GM23338 (cell line): ENCODE data around the gene GFRA1. TPM values are rescaled to one million over a fixed set of nuclear protein-coding genes. Genes with fewer than 3 reads are reported as not detected.

Source experiments
- ATAC-seq: fragments of 200-7000 bp; cut with Tn5 transposase; 3 replicates; pipeline ENCODE4 v1.9.1; 2020
- DNase-seq: peaks from one replicate; pipeline ENCODE4 v3.0.0-alpha.2; 2015; ENCODE audit warnings: low spot score
- H2AFZ ChIP-seq: fragments of 200-600 bp; sonication (generic); 2 replicates; pipeline ENCODE4 v1.8.0; 2016; ENCODE audit warnings: antibody characterized with exemption, mild to moderate bottlenecking, moderate library complexity
- H3F3A ChIP-seq: fragments of 200-600 bp; sonication (generic); replicated peaks from 2 replicates; pipeline ENCODE4 v1.8.0; 2017; ENCODE audit warnings: antibody characterized with exemption, mixed run types, low read depth
- H3K27ac ChIP-seq: fragments of 200-600 bp; sonication (generic); 2 replicates; pipeline ENCODE4 v1.6.1; 2016; ENCODE audit warnings: low read depth
- H3K27me3 ChIP-seq: fragments of 200-600 bp; sonication (generic); 2 replicates; pipeline ENCODE4 v1.8.0; 2016; ENCODE audit warnings: mild to moderate bottlenecking, mixed run types, moderate library complexity; ENCODE audit not compliant: insufficient read depth
- H3K36me3 ChIP-seq: fragments of 200-600 bp; sonication (generic); 2 replicates; pipeline ENCODE4 v1.8.0; 2016; ENCODE audit warnings: mild to moderate bottlenecking; ENCODE audit not compliant: insufficient read depth
- H3K4me1 ChIP-seq: fragments of 200-600 bp; sonication (generic); 2 replicates; pipeline ENCODE4 v1.8.0; 2016; ENCODE audit warnings: mild to moderate bottlenecking, moderate library complexity; ENCODE audit not compliant: insufficient read depth
- H3K4me2 ChIP-seq: fragments of 200-600 bp; sonication (generic); 2 replicates; pipeline ENCODE4 v1.7.1; 2017; ENCODE audit warnings: mixed run types
- H3K4me3 ChIP-seq: fragments of 200-600 bp; sonication (generic); 2 replicates; pipeline ENCODE4 v1.6.1; 2016; ENCODE audit warnings: mixed run types
- H3K79me2 ChIP-seq: fragments of 200-600 bp; sonication (generic); replicated peaks from 2 replicates; pipeline ENCODE4 v1.8.0; 2017; ENCODE audit warnings: mild to moderate bottlenecking; ENCODE audit not compliant: insufficient read depth
- H3K9me2 ChIP-seq: fragments of 200-600 bp; sonication (generic); 2 replicates; pipeline ENCODE4 v1.8.0; 2017; ENCODE audit not compliant: insufficient read depth
- H4K20me1 ChIP-seq: fragments of 200-600 bp; sonication (generic); replicated peaks from 2 replicates; pipeline ENCODE4 v1.8.0; 2017; ENCODE audit warnings: mild to moderate bottlenecking; ENCODE audit not compliant: insufficient read depth
- H3K27ac Mint-ChIP-seq: 2 replicates; pipeline ENCODE4 v1.8.0; 2020; ENCODE audit warnings: inconsistent platforms, mild to moderate bottlenecking, moderate library complexity, mixed read lengths
- H3K27me3 Mint-ChIP-seq: 3 replicates; pipeline ENCODE4 v1.8.0; 2022; ENCODE audit warnings: low read depth, mild to moderate bottlenecking, moderate library complexity, mixed read lengths, inconsistent platforms; ENCODE audit not compliant: insufficient read depth, poor library complexity
- H3K36me3 Mint-ChIP-seq: 3 replicates; pipeline ENCODE4 v1.8.0; 2021; ENCODE audit warnings: low read depth, mild to moderate bottlenecking, inconsistent platforms, moderate library complexity, mixed read lengths
- H3K4me1 Mint-ChIP-seq: 3 replicates; pipeline ENCODE4 v1.8.0; 2020; ENCODE audit warnings: mild to moderate bottlenecking, inconsistent platforms, mixed read lengths
- H3K4me3 Mint-ChIP-seq: 3 replicates; pipeline ENCODE4 v1.8.0; 2021; ENCODE audit warnings: moderate library complexity, mild to moderate bottlenecking, inconsistent platforms, mixed read lengths
- H3K9me3 Mint-ChIP-seq: 3 replicates; pipeline ENCODE4 v1.8.0; 2020; ENCODE audit warnings: moderate library complexity, mild to moderate bottlenecking, inconsistent platforms, mixed read lengths
- CREB1 ChIP-seq: fragments of 250-450 bp; sonication (Bioruptor Pico); IDR thresholded peaks from 2 replicates; pipeline ENCODE4 v1.5.0; 2020; ENCODE audit warnings: low read depth, mild to moderate bottlenecking, moderate library complexity
- CTCF ChIP-seq, 2 experiments: fragments of 200-600 bp in 1 of 2; sonication (generic) in 1 of 2; conservative IDR thresholded peaks; 2 replicates each; pipeline versions ENCODE4 v1.5.1 to v1.6.1; 2016 to 2017; ENCODE audit warnings: antibody characterized with exemption in 2 of 2, low read depth in 2 of 2, mild to moderate bottlenecking in 2 of 2, moderate library complexity in 1 of 2
- ETS1 ChIP-seq: IDR thresholded peaks from 2 replicates; pipeline ENCODE4 v1.6.1; 2016; ENCODE audit warnings: antibody characterized with exemption
- EZH2 ChIP-seq: fragments of 200-600 bp; sonication (generic); IDR thresholded peaks from one replicate; pipeline ENCODE4 v1.8.0; 2017; ENCODE audit warnings: antibody characterized with exemption, mild to moderate bottlenecking, low read depth; ENCODE audit not compliant: unreplicated experiment
- EZH2phosphoT487 ChIP-seq: fragments of 200-600 bp; sonication (generic); IDR thresholded peaks from one replicate; pipeline ENCODE4 v1.8.1; 2018; ENCODE audit warnings: antibody characterized with exemption; ENCODE audit not compliant: unreplicated experiment
- JUNB ChIP-seq: IDR thresholded peaks from one replicate; pipeline ENCODE4 v1.6.1; 2016; ENCODE audit warnings: antibody characterized with exemption; ENCODE audit not compliant: unreplicated experiment
- NANOG ChIP-seq: IDR thresholded peaks from 2 replicates; pipeline ENCODE4 v1.6.1; 2016; ENCODE audit warnings: antibody characterized with exemption, borderline replicate concordance
- POLR2AphosphoS5 ChIP-seq: IDR thresholded peaks from 2 replicates; pipeline ENCODE4 v1.6.1; 2016; ENCODE audit warnings: antibody characterized with exemption, low read depth
- REST ChIP-seq: IDR thresholded peaks from one replicate; pipeline ENCODE4 v1.6.1; 2018; ENCODE audit warnings: antibody characterized with exemption; ENCODE audit not compliant: unreplicated experiment
- ZNF114 ChIP-seq: fragments of 250-450 bp; sonication (Bioruptor Pico); IDR thresholded peaks from 2 replicates; pipeline ENCODE4 v1.5.0; 2020; ENCODE audit warnings: mild to moderate bottlenecking, moderate library complexity
- ZNF331 ChIP-seq: fragments of 250-450 bp; sonication (Bioruptor Pico); IDR thresholded peaks from 2 replicates; pipeline ENCODE4 v1.5.0; 2020; ENCODE audit warnings: low read depth, mild to moderate bottlenecking, moderate library complexity
- polyA plus RNA-seq: library from polyadenylated mRNA; unstranded; fragments of >200 nt; fragmentation: Nextera tagmentation; extraction: Ambion mirVana; gene quantifications from 2 replicates; pipeline ENCODE4 v1.2.1, GENCODE V29; 2016
- total RNA-seq: library from RNA; depleted of rRNA; stranded (reverse); fragments of >200 nt; shearing (Covaris generic); gene quantifications from 2 replicates; pipeline ENCODE4 v1.2.3, GENCODE V29; 2014

The GFRA1 gene
- total and polyA plus RNA-seq, 2 experiments from 2014 or later = 1.4 to 2.8 TPM

GRCh38 chr10:116316503-116316902, 43.5 kb upstream of the GFRA1 start:
- H4K20me1 ChIP-seq = no peaks in the 10 kb centered on the region
- no peaks in the 10 kb centered on the region for H3K79me2 ChIP-seq
- H3K4me1 ChIP-seq = peaks cover 5% of the 10 kb centered on the region; the same call in 1 of the 2 replicates
- no peak overlapping the region for H3K4me2 ChIP-seq
- H3K9me2 ChIP-seq = 0 out of 2 replicates have a peak, but pooled peaks cover 5% of the 10 kb centered on the region
- Mint-ChIP-seq H3K27me3 (no peaks in the 10 kb centered on the region), H3K36me3 (no peaks in the 10 kb centered on the region), H3K9me3 (no peaks in the 10 kb centered on the region; the same call in 2 of the 3 replicates), H3K27ac (no peak overlapping the region), H3K4me3 (no peak overlapping the region), H3K4me1 (peaks cover 7% of the 10 kb centered on the region)
- DNase-seq = no peak
- H2AFZ ChIP-seq = peak overlapping the region; percentile 43; the same call in 1 of the 2 replicates
- no peak overlapping the region for H3K4me3 ChIP-seq
- H3F3A ChIP-seq = no peaks in the 10 kb centered on the region
- no peaks in the 10 kb centered on the region for H3K27me3 ChIP-seq
- no peak for TF ChIP-seq CTCF (conservative IDR thresholded peaks at IDR 0.05; ENCODE audit: low read depth in 2 of 2)
- TF ChIP-seq ZNF331 (CRISPR knock-in tag) = no peak
- TF ChIP-seq NANOG = no peak
- TF ChIP-seq CREB1 (CRISPR knock-in tag) = no peak
- TF ChIP-seq ETS1 = no peak
- no peak for TF ChIP-seq ZNF114 (CRISPR knock-in tag)
- no peak for TF ChIP-seq EZH2phosphoT487
- no peak for TF ChIP-seq EZH2
- no peak for TF ChIP-seq REST
- no peak for TF ChIP-seq JUNB
- no peak for TF ChIP-seq POLR2AphosphoS5
- ATAC-seq = no peak
- no peaks in the 10 kb centered on the region for H3K36me3 ChIP-seq
- H3K27ac ChIP-seq = no peak overlapping the region
